ENCODE data around the gene C1QTNF7.

C1QTNF7 gene

DNA sequence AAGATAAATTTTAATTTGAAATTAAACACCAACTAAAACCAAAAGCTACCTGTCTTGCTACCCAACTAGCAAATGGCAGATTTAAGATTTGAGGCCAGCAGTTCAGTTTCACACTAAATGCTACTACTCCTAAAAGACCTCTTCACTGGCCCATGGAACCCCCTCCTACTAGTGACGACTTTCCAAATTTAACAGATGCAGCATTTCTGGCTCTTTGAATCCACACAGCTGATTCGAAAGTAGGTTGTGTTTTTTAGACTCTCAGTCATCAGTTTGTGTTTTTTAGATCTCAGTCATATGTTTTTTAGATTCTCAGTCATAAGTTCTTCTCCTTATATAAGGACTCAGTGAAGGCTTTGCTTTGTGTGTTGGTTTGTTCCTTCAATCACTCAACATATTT lies 30.8 kb downstream of the C1QTNF7 start:
- no peak for DNase-seq

DNA sequence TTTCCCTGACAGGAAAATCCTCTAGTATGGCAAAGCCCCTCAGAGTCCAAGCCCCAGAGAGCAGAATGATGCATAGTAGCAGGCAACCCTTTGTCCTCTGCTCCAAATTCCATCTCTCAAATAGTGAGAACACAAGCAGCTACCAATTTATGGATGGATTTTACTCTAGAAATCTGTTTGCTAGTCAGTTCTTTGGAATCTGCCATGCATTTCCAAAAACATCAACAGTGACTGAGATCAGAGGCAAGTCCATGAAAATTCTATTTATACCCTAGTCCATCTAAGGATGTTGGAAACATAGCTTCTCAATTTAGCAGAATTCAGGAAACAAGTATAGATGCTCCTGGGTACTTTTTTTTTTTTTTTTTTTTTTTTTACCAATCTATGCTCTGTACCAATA lies 31.9 kb downstream of the C1QTNF7 start:
- no peak for DNase-seq

DNA sequence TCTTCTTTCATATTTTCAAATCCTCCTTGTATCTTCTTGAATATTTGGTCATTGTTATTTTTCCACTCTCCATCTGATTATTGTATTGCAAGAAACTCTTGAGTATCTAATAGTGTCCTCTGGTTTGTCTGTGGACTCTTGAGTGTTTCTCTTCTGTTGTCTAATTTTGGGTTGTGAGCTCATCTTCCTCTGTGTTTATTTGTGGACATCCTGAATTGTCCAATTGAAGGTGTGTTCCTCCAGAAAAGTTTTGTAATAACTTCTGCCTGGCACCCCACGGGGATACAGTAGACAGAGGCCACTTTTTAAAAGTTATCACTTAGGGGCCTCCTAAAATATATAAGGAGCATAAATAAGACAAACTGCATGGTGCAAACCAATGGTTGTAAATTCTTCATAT lies 38.8 kb downstream of the C1QTNF7 start:
- DNase-seq: no peak

DNA sequence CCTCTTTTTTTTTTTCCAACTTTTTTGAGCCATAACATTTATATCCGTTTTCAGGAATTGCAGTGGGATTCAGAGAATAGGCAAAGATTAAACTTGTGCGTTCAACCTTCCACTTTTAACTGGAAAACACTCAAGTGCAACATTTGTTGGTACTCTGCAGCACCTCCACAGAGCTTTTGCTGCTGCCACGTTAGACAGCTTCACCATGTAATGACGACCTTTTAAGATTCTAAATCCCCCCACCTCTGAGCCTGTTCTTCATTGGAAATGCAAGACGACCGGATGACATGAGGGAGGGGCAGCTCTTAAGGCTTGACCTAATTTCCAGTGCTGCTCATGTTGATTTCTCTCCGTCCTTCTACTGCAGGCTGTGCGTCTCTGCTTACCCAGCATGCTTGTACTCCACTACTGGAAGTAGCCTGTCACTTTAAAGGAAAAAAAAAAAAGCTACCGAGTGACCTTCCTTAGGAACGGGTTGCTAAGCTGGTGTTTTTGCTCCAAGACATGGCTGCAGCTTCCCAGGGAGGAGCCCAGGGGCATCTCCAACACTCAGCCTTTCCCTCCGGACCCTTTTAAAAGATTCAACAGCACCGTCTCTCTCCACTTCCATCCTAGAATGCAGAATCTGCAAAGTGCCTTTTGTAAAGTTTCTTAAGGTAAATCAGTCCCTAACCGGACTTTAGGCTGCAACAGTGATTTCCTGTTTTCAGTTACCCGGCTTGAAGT lies 41.7 kb downstream of the C1QTNF7 start, which contains the start of gene CC2D2A:
Gene CC2D2A (plus strand): TSS at position 481 of the 726 bp plus-strand sequence. CDS start 6,051 bp downstream, outside the sequence.
- peak; percentile 39 for DNase-seq

DNA sequence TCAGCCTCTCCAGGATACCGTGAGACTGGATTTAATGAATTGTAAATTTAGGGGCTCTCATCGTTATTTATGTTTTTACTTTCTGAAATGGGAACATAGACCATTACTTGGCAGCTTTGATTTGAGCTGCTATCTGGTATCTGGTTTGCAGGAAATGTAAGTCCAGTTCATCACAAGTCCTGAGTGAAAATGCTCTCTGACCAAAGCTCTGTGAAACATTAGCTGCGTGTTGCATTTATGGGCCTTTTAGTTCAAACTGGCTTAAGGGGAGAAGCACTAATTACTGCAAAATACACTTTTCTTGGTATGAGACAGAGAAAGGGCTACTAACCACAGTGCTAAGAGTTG lies 42.3 kb downstream of the C1QTNF7 start:
- no peak for DNase-seq

DNA sequence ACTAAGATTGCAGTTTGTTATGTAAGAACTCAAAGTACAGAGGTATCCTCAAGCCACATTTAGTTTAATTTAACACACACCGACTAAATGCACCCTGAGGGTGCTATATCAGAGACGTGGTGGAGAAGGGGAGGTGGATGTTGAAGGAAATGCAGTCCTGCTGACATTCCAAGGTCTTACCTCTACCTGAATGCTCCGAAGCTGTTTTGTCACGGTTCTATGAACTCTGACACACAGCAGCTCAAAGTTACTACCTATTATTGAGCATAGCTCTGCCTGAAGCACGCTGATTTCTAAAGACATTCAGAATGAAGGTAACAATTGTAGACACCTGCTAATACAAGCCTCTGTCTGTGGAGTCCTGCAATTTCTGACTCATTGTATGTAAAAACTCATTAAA lies 48.6 kb downstream of the C1QTNF7 start:
- DNase-seq: no peak

DNA sequence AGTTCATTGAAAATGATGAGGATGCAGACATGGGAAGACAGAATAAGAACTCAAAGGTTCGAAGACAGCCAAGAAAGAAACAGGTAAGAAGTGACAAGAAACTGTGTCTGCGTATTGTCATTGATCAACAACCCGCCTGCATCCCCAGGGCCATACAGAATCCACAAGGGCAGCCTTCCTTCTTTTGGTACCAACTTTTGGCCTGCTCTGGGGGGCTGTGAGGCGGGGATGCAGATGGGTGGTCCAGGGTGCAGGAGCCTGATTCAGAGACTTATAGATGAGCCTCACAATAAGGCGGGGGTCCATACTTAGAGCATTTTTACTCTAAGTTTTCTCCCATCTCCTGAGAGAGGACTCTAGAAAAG lies 50.9 kb downstream of the C1QTNF7 start:
- DNase-seq: no peak

DNA sequence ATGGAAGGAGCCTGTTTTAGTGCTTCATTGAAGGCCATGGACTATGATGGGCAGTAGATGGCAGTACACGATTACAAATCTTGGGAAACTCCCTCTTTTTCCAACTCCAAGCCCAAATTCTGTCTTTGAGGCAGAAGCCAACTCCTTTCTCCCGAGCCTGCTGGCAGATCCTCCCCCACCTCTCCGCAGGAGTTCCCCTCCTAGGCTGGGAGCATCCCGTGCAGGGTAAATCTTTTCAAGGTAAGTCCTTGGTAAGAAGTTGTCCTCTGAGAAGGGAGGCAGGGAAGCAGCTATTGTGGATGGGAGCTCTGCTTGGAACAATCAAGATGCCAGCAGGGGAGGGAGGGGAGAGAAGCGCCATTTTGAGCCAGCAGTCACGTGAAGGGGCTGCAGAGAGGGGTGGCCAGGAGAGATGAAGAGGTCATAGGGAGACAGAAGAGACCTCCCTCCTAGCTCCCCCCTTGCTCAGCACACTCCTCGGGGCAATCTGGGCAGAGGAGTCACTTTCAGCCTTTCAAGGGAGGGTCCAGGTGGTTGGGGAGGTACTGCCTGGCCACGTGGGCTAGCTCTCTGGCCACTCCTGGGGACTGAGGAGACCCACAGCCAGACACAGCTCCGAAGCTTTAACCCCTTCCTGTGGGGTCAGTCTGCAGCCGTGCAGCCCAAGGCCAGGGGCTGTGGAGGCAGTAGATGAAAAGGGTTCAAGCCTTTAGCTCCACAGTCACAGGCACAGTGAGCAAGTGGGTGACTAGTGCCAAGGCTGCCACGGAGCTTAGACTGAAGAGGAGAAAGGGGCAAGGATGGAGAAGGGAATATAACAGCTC lies 51.5 kb downstream of the C1QTNF7 start:
- peak; percentile 93 for DNase-seq

DNA sequence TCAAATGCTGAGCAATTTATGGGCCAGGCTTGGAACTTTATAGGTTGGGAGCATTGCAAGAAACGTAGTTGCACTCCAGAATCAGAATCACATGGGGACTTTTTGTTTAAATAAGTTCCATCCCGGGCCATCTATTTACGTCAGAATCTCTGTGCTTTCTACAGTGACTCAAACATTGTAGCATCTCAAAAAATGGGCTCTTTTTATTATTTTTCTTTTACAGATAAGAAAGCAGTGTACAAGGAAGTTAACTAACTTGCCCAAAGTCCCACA lies 52.0 kb downstream of the C1QTNF7 start:
- no peak for DNase-seq

DNA sequence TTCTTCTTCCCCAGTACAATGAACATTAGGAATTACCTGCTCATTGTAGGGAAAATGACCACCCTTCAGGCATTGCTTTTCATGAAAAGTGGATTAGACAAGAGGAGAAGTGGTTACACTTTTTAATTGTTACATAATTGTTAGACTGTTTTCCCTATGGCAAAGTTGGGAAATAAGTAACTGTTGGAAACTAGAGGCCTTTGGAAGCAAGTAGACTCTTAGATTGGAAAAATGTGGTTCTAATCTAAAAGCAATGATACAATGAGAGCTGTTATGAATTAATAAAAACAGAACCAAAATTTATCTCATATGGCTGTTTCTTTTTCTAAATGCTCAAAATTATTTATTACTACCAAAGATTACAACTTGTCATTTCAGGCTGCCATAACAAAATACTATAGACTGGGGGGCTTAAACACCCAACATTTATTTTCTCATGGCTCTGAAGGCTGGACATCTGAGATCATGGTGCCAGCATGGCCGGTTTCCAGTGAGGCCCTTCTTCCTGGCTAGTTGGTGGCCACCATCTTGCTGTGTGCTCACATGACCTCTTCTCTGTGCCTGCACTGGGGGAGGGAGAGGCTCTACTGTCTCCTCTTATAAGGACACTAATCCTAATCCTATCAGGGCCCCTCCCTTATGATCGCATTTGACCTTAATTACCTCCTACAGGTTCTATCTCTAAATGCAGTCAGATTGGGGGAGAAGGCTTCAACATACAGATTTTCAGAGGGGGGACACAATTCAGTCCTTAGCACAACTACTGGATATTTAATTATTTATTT lies 54.3 kb downstream of the C1QTNF7 start:
- DNase-seq: no peak

DNA sequence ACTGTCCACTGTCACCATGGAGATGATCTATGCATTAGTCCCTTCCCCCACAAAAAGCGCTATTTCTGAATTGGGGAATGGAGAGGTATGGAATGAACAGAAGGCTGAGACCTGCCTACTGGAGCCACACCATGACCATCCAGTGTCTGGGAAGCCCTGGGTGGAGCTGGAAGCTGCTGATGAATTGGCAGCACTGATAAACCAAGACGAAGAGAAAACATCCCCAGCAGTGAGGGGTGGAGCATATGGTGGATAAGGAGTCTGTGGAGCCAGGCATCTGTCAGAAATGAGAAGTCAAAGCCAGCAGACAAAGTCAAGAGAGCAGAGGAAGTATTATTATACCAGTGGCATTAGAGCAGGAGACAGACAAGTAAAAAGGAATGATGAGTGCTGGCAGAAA lies 55.0 kb downstream of the C1QTNF7 start:
- no peak for DNase-seq

DNA sequence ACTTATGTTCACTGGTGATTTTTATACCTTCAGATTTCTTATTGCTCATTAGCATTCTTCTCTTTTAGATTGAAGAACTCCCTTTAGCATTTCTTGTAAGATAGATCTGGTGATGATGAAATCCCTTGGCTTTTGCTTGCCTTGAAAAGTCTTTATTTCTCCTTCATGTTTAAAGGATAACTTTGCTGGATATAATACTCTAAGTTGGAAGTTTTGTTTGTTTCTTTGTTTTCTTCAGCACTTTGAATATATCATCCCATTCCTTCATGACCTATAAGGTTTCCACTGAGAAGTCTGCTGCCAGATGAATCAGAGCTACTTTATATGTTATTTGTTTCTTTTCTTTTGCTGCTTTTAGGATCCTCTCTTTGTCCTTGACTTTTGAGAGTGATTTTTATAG lies 60.3 kb downstream of the C1QTNF7 start:
- DNase-seq: no peak

DNA sequence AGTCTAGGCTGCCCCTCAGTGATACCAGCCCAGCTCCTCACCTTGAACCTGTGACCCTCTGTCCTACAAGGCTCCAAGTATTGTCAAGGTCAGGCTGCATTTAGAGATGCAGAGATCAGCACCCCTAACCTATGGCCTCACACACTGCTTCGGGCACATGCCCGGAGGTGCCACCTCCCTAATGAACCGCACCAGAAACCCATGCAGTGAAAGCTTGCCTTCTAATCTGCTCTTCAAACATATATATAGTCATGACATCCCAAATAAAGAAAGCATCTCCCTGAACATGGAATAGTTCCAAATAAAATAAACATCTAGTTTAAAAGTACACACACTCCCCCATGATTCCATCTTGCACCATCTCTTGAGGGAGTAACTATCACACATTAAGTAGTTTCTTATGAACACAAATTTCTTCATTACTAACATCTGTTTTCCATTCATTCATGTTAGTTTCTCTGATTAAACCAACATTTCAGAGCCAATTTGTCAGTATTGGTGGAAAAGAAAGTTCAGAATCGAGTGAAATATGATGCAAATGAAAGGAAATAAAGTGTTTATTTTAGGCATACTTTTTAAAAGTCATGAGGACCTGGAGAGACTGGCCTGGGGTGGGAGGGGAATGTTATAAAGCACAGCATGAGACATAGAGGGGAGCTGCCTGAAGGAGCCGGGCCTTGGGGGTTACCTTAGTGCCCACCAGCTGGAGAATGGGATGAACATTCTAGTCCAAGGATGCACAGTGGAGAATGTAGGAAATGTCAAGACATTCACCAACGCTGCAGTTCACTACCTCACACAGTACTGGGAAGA lies 61.0 kb downstream of the C1QTNF7 start:
- DNase-seq: no peak

DNA sequence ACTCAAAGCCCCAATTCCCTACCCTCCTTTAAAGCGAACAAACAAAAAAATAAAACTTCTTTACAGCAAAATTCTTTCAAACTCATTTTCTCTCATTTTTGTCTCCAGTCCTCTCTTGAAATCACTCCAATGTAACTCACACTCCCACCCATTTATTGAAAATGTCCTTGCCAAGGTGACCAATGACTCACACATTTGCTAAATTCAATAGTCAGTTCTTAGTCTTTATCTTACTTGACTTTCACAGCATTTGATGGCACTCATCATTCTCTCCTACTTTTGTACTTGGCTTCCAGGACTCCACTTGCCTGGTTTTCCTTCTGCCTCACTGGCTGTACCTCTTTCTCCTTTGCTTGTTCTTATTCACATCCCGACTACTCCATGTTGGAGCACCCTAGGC lies 61.7 kb downstream of the C1QTNF7 start:
- DNase-seq: no peak

DNA sequence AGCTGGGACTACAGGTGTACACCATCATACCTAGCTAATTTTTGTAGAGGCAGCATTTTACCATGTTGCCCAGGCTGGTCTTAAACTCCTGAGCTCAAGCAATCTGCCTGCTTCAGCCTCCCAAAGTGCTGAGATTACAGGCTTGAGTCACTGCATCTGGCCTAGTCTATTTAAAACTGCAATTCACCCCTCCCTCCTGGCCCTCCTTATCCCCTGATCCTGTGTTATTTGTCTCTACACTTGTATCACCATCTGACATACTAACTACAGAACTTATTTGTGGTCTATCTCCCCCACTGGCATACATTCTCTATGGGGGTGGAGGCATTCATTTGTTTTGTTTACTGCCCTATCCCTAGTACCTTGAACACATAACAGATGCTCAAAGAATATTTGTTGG lies 65.6 kb downstream of the C1QTNF7 start:
- DNase-seq: no peak

DNA sequence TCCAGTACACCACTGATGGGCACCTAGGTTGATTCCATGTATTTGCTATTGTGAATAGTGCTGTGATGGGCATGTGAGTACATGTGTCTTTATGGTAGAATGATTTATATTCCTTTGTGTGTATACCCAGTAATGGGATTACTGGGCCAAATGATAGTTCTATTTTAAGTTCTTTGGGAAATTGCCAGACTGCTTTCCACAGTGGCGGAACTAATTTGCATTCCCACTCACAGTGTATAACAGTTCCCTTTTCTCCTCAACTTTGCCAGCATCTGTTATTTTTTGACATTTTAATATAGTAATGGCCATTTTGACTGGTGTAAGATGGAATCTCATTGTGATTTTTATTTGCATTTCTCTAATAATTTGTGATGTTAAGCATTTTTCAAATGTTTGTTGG lies 67.8 kb downstream of the C1QTNF7 start:
- no peak for DNase-seq

Data from DMS53 (cell line).